K562 (cell line): ENCODE results near the gene HSPA5. TPM values are rescaled to one million over a fixed set of nuclear protein-coding genes. Genes with fewer than 3 reads are reported as not detected.

Experiments
- DMBX1 ChIP-seq: fragments of 250-450 bp; sonication (Bioruptor Pico); IDR thresholded peaks from 2 replicates; pipeline ENCODE4 v1.8.0; 2022; ENCODE audit warnings: inconsistent platforms, mild to moderate bottlenecking, moderate library complexity, borderline replicate concordance
- FIP1L1 ChIP-seq: fragments of 200-400 bp; formaldehyde crosslinking; IDR thresholded peaks from 2 replicates; pipeline ENCODE4 v1.6.1; 2018; ENCODE audit warnings: mild to moderate bottlenecking, low read depth, low read length; ENCODE audit not compliant: poor library complexity, severe bottlenecking
- HDGF ChIP-seq: fragments of 450-650 bp; IDR thresholded peaks from 2 replicates; pipeline ENCODE4 v1.6.1; 2016
- HNRNPH1 ChIP-seq: fragments of 200-400 bp; formaldehyde crosslinking; optimal IDR thresholded peaks from 2 replicates; pipeline ENCODE3; 2017; ENCODE audit warnings: low read depth, mild to moderate bottlenecking, low read length, moderate library complexity
- KLF16 ChIP-seq: IDR thresholded peaks from 2 replicates; pipeline ENCODE4 v1.6.1; 2016; ENCODE audit warnings: antibody characterized with exemption
- MED1 ChIP-seq: sonication (generic); formaldehyde crosslinking; IDR thresholded peaks from 2 replicates; pipeline ENCODE4 v1.8.1; 2023; ENCODE audit warnings: missing genetic modification reagents, borderline replicate concordance
- MIER1 ChIP-seq: fragments of 450-650 bp; IDR thresholded peaks from 2 replicates; pipeline ENCODE4 v1.6.1; 2016; ENCODE audit warnings: antibody characterized with exemption, mild to moderate bottlenecking, low read depth
- MTA2 ChIP-seq: fragments of 450-650 bp; IDR thresholded peaks from 2 replicates; pipeline ENCODE4 v1.6.1; 2016; ENCODE audit warnings: low read depth
- SRF ChIP-seq, 2 experiments: fragments of 250-450, 450-650 bp in 1 of 2; sonication (Bioruptor Pico) in 1 of 2; sonication (generic) in 1 of 2; formaldehyde crosslinking; IDR thresholded peaks; 2 replicates each; pipeline versions ENCODE4 v1.5.0 to v1.5.1; 2020 to 2022; ENCODE audit warnings: mild to moderate bottlenecking in 1 of 2, missing genetic modification reagents in 1 of 2
- SRSF3 ChIP-seq: fragments of 200-400 bp; formaldehyde crosslinking; IDR thresholded peaks from 2 replicates; pipeline ENCODE4 v1.6.1; 2016; ENCODE audit warnings: mild to moderate bottlenecking, low read length, moderate library complexity; ENCODE audit not compliant: insufficient read depth
- YY1 ChIP-seq, 3 experiments: IDR thresholded peaks; 2 replicates each; pipeline ENCODE4 v1.6.1; 2011; ENCODE audit warnings: low read length in 2 of 3, mild to moderate bottlenecking in 2 of 3, moderate library complexity in 2 of 3, borderline replicate concordance in 1 of 3, control low read depth in 1 of 3, low read depth in 1 of 3; ENCODE audit not compliant: insufficient read depth in 3 of 3, insufficient replicate concordance in 2 of 3, control insufficient read depth in 1 of 3, insufficient read length in 1 of 3; ENCODE audit errors: extremely low read depth in 1 of 3
- ZFP36 ChIP-seq: fragments of 150-350 bp; IDR thresholded peaks from 2 replicates; pipeline ENCODE4 v1.6.1; 2018; ENCODE audit warnings: low read length, low read depth; ENCODE audit not compliant: partially characterized antibody
- ZNF324 ChIP-seq: fragments of 250-450 bp; sonication (Bioruptor Pico); IDR thresholded peaks from 2 replicates; pipeline ENCODE4 v1.4.0; 2020; ENCODE audit warnings: mild to moderate bottlenecking
- ZNF583 ChIP-seq: fragments of 250-450 bp; sonication (Bioruptor Pico); IDR thresholded peaks from 2 replicates; pipeline ENCODE4 v1.4.0; 2020
- ZNF644 ChIP-seq: fragments of 200-800 bp; sonication (Bioruptor generic); IDR thresholded peaks from 2 replicates; pipeline ENCODE4 v1.6.1; 2016; ENCODE audit warnings: low read depth, missing genetic modification characterization, missing compliant biosample characterization
- ZNF695 ChIP-seq: fragments of 450-650 bp; formaldehyde crosslinking; IDR thresholded peaks from 2 replicates; pipeline ENCODE4 v1.4.0; 2020; ENCODE audit warnings: mild to moderate bottlenecking, moderate library complexity
- polyA plus RNA-seq, 8 experiments: library from polyadenylated mRNA; depleted of rRNA in 4 of 8; stranded (reverse) in 5 of 8; unstranded in 3 of 8; fragments of >200 nt; fragmentation: Nextera tagmentation in 2 of 8; fragmentation: Illumina TruSeq in 1 of 8; extraction: Ambion mirVana in 2 of 8; extraction: Trizol in 1 of 8; gene quantifications; 2 replicates each; pipeline versions ENCODE4 v1.2.1 to v1.2.3, GENCODE V29; 2011 to 2014; ENCODE audit warnings: inconsistent platforms in 1 of 8, missing spikeins in 1 of 8
- total RNA-seq, 7 experiments: library from RNA; depleted of rRNA in 6 of 7; stranded (reverse); fragments of >200 nt in 6 of 7; fragmentation: Illumina TruSeq in 2 of 7; extraction: Trizol in 2 of 7; gene quantifications; 2 replicates each; pipeline versions ENCODE4 v1.2.1 to v1.2.3, GENCODE V29; 2011 to 2021; ENCODE audit warnings: low replicate concordance in 1 of 7
- TF ChIP-seq, protein P1 (sequence below): IDR thresholded peaks from 3 replicates; pipeline ENCODE4 v1.6.1; 2011; ENCODE audit warnings: borderline replicate concordance, mild to moderate bottlenecking; ENCODE audit not compliant: insufficient read length, insufficient read depth
- TF ChIP-seq, protein P2 (sequence below): fragments of 200-800 bp; sonication (Bioruptor generic); IDR thresholded peaks from 2 replicates; pipeline ENCODE4 v1.6.1; 2017; ENCODE audit warnings: missing genetic modification characterization, missing compliant biosample characterization
- TF ChIP-seq, protein P3 (sequence below): fragments of 250-450 bp; sonication (Bioruptor Pico); IDR thresholded peaks from 2 replicates; pipeline ENCODE4 v1.5.0; 2021
- TF ChIP-seq, protein P4 (sequence below): fragments of 450-650 bp; IDR thresholded peaks from 2 replicates; pipeline ENCODE4 v1.6.1; 2016; ENCODE audit warnings: low read depth, mild to moderate bottlenecking, moderate library complexity
- TF ChIP-seq, protein P5 (sequence below): fragments of 250-450 bp; sonication (Bioruptor Pico); IDR thresholded peaks from 2 replicates; pipeline ENCODE4 v1.5.0; 2022; ENCODE audit warnings: mild to moderate bottlenecking

HSPA5 gene
- total and polyA plus RNA-seq, 9 of the 15 experiments (the other 6 are each of a cell fraction or from before 2014, with no cell fraction given), result 48.0 to 265 (median 113) TPM

DNA sequence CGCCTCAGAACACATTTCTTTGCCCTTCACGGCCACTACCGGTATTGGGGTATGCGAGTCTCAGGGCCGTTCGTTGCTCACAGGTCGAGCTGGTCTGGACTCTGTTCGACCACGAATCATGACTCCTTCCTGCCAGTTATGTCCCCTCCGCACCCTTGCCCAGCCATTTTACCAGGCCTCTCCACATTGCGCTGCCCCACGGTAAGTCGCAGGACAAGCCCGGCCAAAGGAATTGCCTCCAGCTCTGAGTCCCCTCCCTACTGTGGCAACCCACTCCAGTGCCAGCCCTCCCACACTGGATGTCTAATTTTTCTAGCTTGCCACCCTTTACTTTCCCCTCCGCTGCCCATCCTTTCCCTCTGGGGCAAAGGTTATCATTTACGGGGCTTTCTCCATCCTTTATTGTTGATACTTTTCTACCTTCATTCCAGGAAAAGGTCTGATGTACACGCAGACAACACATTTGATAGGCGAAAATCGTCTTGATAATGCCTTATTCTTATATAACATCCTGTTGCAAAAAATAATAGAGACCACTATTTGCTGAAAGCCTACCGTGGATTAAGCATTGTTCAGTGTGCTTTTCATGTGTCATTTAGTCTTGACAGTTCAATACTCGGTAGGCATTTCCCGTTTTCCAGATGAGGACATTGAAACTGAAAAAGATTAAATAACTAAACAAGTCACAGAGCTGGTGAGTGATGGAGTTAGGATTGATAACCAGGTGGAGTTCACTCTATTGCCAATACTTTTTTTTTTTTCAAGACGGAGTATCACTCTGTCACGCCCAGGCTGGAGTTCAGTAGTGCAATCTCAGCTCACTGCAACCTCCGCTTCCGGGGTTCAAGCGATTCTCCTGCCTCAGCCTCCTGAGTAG is 958 bp upstream of the HSPA5 start (continued):
- TF ChIP-seq MED1 (CRISPR knock-in tag), result no peak
- TF ChIP-seq ZNF644 (tag), result no peak; the same call in none of the 2 replicates
- TF ChIP-seq KLF16, result no peak
- TF ChIP-seq, protein P1, sequence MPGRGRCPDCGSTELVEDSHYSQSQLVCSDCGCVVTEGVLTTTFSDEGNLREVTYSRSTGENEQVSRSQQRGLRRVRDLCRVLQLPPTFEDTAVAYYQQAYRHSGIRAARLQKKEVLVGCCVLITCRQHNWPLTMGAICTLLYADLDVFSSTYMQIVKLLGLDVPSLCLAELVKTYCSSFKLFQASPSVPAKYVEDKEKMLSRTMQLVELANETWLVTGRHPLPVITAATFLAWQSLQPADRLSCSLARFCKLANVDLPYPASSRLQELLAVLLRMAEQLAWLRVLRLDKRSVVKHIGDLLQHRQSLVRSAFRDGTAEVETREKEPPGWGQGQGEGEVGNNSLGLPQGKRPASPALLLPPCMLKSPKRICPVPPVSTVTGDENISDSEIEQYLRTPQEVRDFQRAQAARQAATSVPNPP, result no peak
- TF ChIP-seq, protein P2, sequence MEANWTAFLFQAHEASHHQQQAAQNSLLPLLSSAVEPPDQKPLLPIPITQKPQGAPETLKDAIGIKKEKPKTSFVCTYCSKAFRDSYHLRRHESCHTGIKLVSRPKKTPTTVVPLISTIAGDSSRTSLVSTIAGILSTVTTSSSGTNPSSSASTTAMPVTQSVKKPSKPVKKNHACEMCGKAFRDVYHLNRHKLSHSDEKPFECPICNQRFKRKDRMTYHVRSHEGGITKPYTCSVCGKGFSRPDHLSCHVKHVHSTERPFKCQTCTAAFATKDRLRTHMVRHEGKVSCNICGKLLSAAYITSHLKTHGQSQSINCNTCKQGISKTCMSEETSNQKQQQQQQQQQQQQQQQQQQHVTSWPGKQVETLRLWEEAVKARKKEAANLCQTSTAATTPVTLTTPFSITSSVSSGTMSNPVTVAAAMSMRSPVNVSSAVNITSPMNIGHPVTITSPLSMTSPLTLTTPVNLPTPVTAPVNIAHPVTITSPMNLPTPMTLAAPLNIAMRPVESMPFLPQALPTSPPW (CRISPR knock-in tag), result no peak
- TF ChIP-seq ZNF324 (CRISPR knock-in tag), result 0 out of 2 replicates have a peak, but pooled peaks have one; percentile 8
- peak in 2 of 3 experiments; percentile 26 to 69 for TF ChIP-seq YY1 (IDR thresholded peaks at IDR 0.05; ENCODE audit: borderline replicate concordance in 1 of 3, control insufficient read depth in 1 of 3, extremely low read depth in 1 of 3, insufficient read depth in 3 of 3, insufficient read length in 1 of 3, insufficient replicate concordance in 2 of 3, low read depth in 1 of 3, low read length in 2 of 3)
- no peak for TF ChIP-seq MIER1
- TF ChIP-seq ZFP36, result no peak
- TF ChIP-seq DMBX1 (CRISPR knock-in tag), result peak; percentile 63
- TF ChIP-seq ZNF695, result no peak
- TF ChIP-seq ZNF583 (CRISPR knock-in tag), result no peak
- no peak for TF ChIP-seq SRF (CRISPR knock-in tag; IDR thresholded peaks at IDR 0.05)
- TF ChIP-seq MTA2, result no peak
- TF ChIP-seq FIP1L1, result no peak
- TF ChIP-seq, protein P3, sequence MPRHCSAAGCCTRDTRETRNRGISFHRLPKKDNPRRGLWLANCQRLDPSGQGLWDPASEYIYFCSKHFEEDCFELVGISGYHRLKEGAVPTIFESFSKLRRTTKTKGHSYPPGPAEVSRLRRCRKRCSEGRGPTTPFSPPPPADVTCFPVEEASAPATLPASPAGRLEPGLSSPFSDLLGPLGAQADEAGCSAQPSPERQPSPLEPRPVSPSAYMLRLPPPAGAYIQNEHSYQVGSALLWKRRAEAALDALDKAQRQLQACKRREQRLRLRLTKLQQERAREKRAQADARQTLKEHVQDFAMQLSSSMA (CRISPR knock-in tag), result no peak
- TF ChIP-seq, protein P4, sequence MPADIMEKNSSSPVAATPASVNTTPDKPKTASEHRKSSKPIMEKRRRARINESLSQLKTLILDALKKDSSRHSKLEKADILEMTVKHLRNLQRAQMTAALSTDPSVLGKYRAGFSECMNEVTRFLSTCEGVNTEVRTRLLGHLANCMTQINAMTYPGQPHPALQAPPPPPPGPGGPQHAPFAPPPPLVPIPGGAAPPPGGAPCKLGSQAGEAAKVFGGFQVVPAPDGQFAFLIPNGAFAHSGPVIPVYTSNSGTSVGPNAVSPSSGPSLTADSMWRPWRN, result no peak
- TF ChIP-seq, protein P5, sequence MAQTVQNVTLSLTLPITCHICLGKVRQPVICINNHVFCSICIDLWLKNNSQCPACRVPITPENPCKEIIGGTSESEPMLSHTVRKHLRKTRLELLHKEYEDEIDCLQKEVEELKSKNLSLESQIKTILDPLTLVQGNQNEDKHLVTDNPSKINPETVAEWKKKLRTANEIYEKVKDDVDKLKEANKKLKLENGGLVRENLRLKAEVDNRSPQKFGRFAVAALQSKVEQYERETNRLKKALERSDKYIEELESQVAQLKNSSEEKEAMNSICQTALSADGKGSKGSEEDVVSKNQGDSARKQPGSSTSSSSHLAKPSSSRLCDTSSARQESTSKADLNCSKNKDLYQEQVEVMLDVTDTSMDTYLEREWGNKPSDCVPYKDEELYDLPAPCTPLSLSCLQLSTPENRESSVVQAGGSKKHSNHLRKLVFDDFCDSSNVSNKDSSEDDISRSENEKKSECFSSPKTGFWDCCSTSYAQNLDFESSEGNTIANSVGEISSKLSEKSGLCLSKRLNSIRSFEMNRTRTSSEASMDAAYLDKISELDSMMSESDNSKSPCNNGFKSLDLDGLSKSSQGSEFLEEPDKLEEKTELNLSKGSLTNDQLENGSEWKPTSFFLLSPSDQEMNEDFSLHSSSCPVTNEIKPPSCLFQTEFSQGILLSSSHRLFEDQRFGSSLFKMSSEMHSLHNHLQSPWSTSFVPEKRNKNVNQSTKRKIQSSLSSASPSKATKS (CRISPR knock-in tag), result no peak
- TF ChIP-seq SRSF3, result 0 out of 2 replicates have a peak, but pooled peaks have one; percentile 68
- TF ChIP-seq HNRNPH1, result no peak
- no peak for TF ChIP-seq HDGF
